ENCODE data around the gene STC2. TPM values are rescaled to one million over a fixed set of nuclear protein-coding genes. Genes with fewer than 3 reads are reported as not detected.

Gene STC2
- total RNA-seq, 1 experiment from 2014 or later, result 99.9 TPM

DNA sequence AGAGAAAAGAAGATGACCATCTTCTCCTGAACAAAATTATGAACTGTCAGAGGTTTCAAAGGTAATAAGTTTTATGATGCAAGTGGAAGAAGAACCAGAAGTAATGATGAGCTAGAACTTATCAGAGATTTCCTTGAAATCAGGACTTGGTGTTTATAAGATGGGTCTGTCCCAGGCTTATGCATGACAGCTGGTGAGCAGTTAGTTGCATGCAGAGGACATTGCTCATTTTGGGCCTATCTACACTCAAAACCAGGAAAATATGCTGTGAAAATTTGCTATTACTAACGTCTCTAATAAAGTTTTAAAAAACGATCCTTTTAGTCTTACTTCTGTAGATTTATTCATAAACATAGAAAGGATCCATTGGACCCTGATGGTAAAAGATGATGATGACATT is 6.6 kb upstream of the STC2 start:
- H3K4me3 ChIP-seq (ENCODE audit: low read length), result no peak overlapping the region
- DNase-seq (peak; percentile 21), ATAC-seq (no peak)
- intact Hi-C loops (cut with micrococcal nuclease), result loop anchor here (1.0 to 5.0 kb wide), 4 partner anchors 62 to 238 kb away; no protein-coding TSS in a partner anchor
- H3K4me1 ChIP-seq (ENCODE audit: insufficient read depth, low read length), result peaks cover 39% of the 10 kb centered on the region
- CTCF ChIA-PET, result no interaction called here
- H3K9me2 ChIP-seq (replicated peaks; ENCODE audit: low read length), result no peaks in the 10 kb centered on the region
- no peaks in the 10 kb centered on the region for H3K9me3 ChIP-seq (ENCODE audit: low read length)
- H3K27me3 ChIP-seq (ENCODE audit: low read length), result no peaks in the 10 kb centered on the region
- peaks cover 5% of the 10 kb centered on the region for H3F3A ChIP-seq (ENCODE audit: low read length, unreplicated experiment)
- H3K4me2 ChIP-seq (ENCODE audit: low read length), result peak overlapping the region; percentile 75; the same call in 1 of the 2 replicates
- POLR2A ChIA-PET (ENCODE audit: unreplicated experiment), result no interaction called here
- BruUV-seq (replicated peaks), result no TSS peak
- H3K27ac ChIP-seq (ENCODE audit: low read length), result peak overlapping the region; percentile 18
- no peak overlapping the region for H3K9ac ChIP-seq (ENCODE audit: low read length)
- no peak for TF ChIP-seq EZH2 (IDR thresholded peaks at IDR 0.05; ENCODE audit: low read length, unreplicated experiment)
- TF ChIP-seq EZH2phosphoT487 (IDR thresholded peaks at IDR 0.05; ENCODE audit: borderline replicate concordance, low read length), result no peak
- TF ChIP-seq, protein P1, sequence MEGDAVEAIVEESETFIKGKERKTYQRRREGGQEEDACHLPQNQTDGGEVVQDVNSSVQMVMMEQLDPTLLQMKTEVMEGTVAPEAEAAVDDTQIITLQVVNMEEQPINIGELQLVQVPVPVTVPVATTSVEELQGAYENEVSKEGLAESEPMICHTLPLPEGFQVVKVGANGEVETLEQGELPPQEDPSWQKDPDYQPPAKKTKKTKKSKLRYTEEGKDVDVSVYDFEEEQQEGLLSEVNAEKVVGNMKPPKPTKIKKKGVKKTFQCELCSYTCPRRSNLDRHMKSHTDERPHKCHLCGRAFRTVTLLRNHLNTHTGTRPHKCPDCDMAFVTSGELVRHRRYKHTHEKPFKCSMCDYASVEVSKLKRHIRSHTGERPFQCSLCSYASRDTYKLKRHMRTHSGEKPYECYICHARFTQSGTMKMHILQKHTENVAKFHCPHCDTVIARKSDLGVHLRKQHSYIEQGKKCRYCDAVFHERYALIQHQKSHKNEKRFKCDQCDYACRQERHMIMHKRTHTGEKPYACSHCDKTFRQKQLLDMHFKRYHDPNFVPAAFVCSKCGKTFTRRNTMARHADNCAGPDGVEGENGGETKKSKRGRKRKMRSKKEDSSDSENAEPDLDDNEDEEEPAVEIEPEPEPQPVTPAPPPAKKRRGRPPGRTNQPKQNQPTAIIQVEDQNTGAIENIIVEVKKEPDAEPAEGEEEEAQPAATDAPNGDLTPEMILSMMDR (conservative IDR thresholded peaks at IDR 0.05; ENCODE audit: low read depth, low read length), result no peak
- H4K20me1 ChIP-seq (ENCODE audit: low read length), result no peaks in the 10 kb centered on the region
- no peaks in the 10 kb centered on the region for H3K36me3 ChIP-seq (ENCODE audit: low read depth, low read length)
- no peaks in the 10 kb centered on the region for H3K79me2 ChIP-seq (ENCODE audit: low read length)
- no peak overlapping the region for H2AFZ ChIP-seq (ENCODE audit: low read length)

GRCh38 chr5:173333925-173334661 is 5.9 kb upstream of the STC2 start:
- ATAC-seq (peak; percentile 26), DNase-seq (peak; percentile 92)
- Histone ChIP-seq H3K4me2 (ENCODE audit: low read length) (peak overlapping the region; percentile 75), H2AFZ (ENCODE audit: low read length) (0 out of 2 replicates have a peak overlapping the region, but pooled peaks have one; percentile 17), H3K4me3 (ENCODE audit: low read length) (peak overlapping the region; percentile 36; the same call in 1 of the 2 replicates), H3K79me2 (ENCODE audit: low read length) (no peaks in the 10 kb centered on the region), H3K4me1 (ENCODE audit: insufficient read depth, low read length) (peaks cover 40% of the 10 kb centered on the region), H3K27ac (ENCODE audit: low read length) (peak overlapping the region; percentile 69), H3K9me3 (ENCODE audit: low read length) (no peaks in the 10 kb centered on the region), H3K36me3 (ENCODE audit: low read depth, low read length) (no peaks in the 10 kb centered on the region), H3K9ac (ENCODE audit: low read length) (peak overlapping the region; percentile 12; the same call in 1 of the 2 replicates), H3F3A (ENCODE audit: low read length, unreplicated experiment) (peaks cover 5% of the 10 kb centered on the region), H4K20me1 (ENCODE audit: low read length) (no peaks in the 10 kb centered on the region), H3K9me2 (replicated peaks; ENCODE audit: low read length) (no peaks in the 10 kb centered on the region), H3K27me3 (ENCODE audit: low read length) (no peaks in the 10 kb centered on the region)
- BruUV-seq (replicated peaks), result TSS peak; percentile 21
- TF ChIP-seq EZH2phosphoT487 (IDR thresholded peaks at IDR 0.05; ENCODE audit: borderline replicate concordance, low read length) (no peak), EZH2 (IDR thresholded peaks at IDR 0.05; ENCODE audit: low read length, unreplicated experiment) (no peak)
- TF ChIP-seq, protein P1 (conservative IDR thresholded peaks at IDR 0.05; ENCODE audit: low read depth, low read length), result no peak
- intact Hi-C loops (cut with micrococcal nuclease), result loop anchor here (1.0 to 5.0 kb wide), 4 partner anchors 63 to 239 kb away; no protein-coding TSS in a partner anchor
- ChIA-PET POLR2A (ENCODE audit: unreplicated experiment) (no interaction called here), CTCF (interaction anchor here (1.1 kb wide), 1 partner anchor 239 kb away, joined by 4 read pairs; no protein-coding TSS in a partner anchor)

Measured in PC-3 (cell line).